ENCODE results near the gene CNIH3. TPM values are rescaled to one million over a fixed set of nuclear protein-coding genes. Genes with fewer than 3 reads are reported as not detected.

The CNIH3 gene
- total and polyA plus RNA-seq, 2 of the 4 experiments (the other 2 are of a cell fraction) = 2.0 to 2.9 TPM

DNA sequence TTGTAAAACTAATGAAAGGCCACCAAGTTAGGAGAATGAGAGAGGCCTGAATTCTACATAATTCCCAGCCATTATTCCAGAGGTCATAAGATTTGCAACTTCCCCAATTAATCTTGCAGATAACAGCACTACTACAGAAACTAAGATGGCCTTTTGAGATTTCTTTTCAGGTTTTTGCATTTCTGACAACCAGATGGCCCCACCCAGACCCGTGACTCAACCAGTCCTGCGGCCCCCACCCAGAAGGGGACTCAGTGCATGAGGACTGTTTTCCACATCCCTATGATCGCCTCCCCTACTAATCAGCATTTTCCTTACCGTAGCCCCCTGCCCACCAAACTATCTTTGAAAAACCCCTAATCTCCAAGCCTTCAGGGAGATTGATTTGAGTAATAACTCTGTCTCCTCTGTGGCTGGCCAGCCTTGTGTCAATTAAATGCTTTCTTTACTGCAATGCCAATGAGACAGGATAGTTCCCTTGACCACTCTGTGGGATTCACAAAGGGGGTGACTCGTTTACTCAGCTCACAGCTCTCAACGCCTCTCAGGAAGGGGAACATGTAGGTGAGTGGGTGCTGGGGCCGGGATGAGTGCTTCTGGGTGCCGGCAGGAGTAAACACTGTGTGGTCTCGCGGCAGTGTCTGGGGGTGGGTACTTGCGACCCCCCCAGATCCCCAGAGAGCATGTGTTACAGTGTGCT lies 10.5 kb upstream of the CNIH3 start:
- Histone ChIP-seq H3K18ac (ENCODE audit: low read depth, low read length) (no peak overlapping the region), H4K5ac (ENCODE audit: low read depth, low read length) (no peak overlapping the region), H3K14ac (replicated peaks; ENCODE audit: low read depth, low read length) (no peak overlapping the region), H3K23ac (ENCODE audit: low read depth, low read length) (no peak overlapping the region), H3K27ac (ENCODE audit: insufficient read depth, low read length) (no peak overlapping the region), H3K9me3 (ENCODE audit: control insufficient read depth, insufficient read depth, low read length) (peaks cover 6% of the 10 kb centered on the region; the same call in 1 of the 2 replicates), H2AK5ac (ENCODE audit: low read depth, low read length) (no peak overlapping the region), H4K8ac (ENCODE audit: low read depth in 2 of 2, low read length in 2 of 2) (no peak overlapping the region), H3K56ac (ENCODE audit: extremely low read depth, insufficient read depth, low read length) (no peak overlapping the region), H3K4me2 (ENCODE audit: low read depth, low read length) (no peak overlapping the region), H2AFZ (replicated peaks; ENCODE audit: low read length, poor library complexity) (no peak overlapping the region), H4K91ac (ENCODE audit: insufficient read depth, low read depth, low read length) (no peak overlapping the region), H2BK5ac (ENCODE audit: low read depth, low read length, poor library complexity, severe bottlenecking) (no peak overlapping the region), H4K20me1 (ENCODE audit: insufficient read depth, low read length) (no peaks in the 10 kb centered on the region), H2BK120ac (ENCODE audit: low read depth, low read length) (no peak overlapping the region), H3K4me3 (ENCODE audit: insufficient read depth, low read depth, low read length) (no peak overlapping the region), H2BK15ac (ENCODE audit: low read depth, low read length) (no peak overlapping the region), H2AK9ac (replicated peaks; ENCODE audit: low read depth, low read length, poor library complexity) (no peak overlapping the region), H3K79me1 (ENCODE audit: low read depth in 1 of 2, low read length in 2 of 2) (no peaks in the 10 kb centered on the region), H3K4me1 (ENCODE audit: control insufficient read depth, insufficient read depth, low read length) (peaks cover 4% of the 10 kb centered on the region; the same call in 1 of the 2 replicates), H3K9me1 (ENCODE audit: insufficient read depth, low read length) (no peaks in the 10 kb centered on the region), H2BK20ac (ENCODE audit: low read depth, low read length) (no peak overlapping the region), H3K27me3 (ENCODE audit: control insufficient read depth, insufficient read depth, low read length) (no peaks in the 10 kb centered on the region), H3K4ac (ENCODE audit: low read depth, low read length) (no peak overlapping the region), H3K9ac (ENCODE audit: low read depth, low read length) (no peak overlapping the region), H3K36me3 (ENCODE audit: control insufficient read depth, insufficient read depth, low read length) (no peaks in the 10 kb centered on the region)
- TF ChIP-seq, protein P1, sequence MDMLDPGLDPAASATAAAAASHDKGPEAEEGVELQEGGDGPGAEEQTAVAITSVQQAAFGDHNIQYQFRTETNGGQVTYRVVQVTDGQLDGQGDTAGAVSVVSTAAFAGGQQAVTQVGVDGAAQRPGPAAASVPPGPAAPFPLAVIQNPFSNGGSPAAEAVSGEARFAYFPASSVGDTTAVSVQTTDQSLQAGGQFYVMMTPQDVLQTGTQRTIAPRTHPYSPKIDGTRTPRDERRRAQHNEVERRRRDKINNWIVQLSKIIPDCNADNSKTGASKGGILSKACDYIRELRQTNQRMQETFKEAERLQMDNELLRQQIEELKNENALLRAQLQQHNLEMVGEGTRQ (IDR thresholded peaks at IDR 0.05; ENCODE audit: low read depth, low read length) = no peak
- no peak for TF ChIP-seq CEBPB (IDR thresholded peaks at IDR 0.05; ENCODE audit: low read depth, low read length)
- TF ChIP-seq MAZ (IDR thresholded peaks at IDR 0.05; ENCODE audit: borderline replicate concordance, low read depth, low read length) = no peak
- TF ChIP-seq BHLHE40 (IDR thresholded peaks at IDR 0.05; ENCODE audit: low read depth, low read length) = no peak
- ChIA-PET CTCF (no interaction called here), POLR2A (ENCODE audit: unreplicated experiment) (no interaction called here)
- dilution Hi-C loops (cut with HindIII; ENCODE audit: low sequenced_read_pairs, unreplicated experiment) (no loop called here), intact Hi-C loops (cut with micrococcal nuclease) (no loop called here), in situ Hi-C loops (cut with MboI; ENCODE audit: low sequenced_read_pairs) (no loop called here)
- WGBS, 2 experiments (ENCODE audit: extremely low coverage in 2 of 2, insufficient read length in 1 of 2) = 100% methylated on average over 1 of the region's 11 CpGs; no CpG with 5 or more reads in 1 of the 2 experiments
- ATAC-seq (ENCODE audit: low read depth) (no peak), DNase-seq (no peak)
- BruUV-seq (replicated peaks) = no TSS peak

Measured in IMR-90 (cell line).